ENCODE data around the gene COQ6.
A peak's percentile ranks its signal among the peaks of the same experiment; 100 is the strongest.
"Not testable (repeated sequence)": the region's sequence is repeated elsewhere in the genome, so short reads cannot be mapped to it uniquely, and the experiment has no call there.

Gene COQ6

GRCh38 chr14:73949752-73950734 is at the start of gene COQ6, which contains the start of gene FAM161B:
Gene COQ6, plus strand, starts transcription at chr14:73950302. Its CDS starts 31 bp downstream, at chr14:73950333.
Gene FAM161B, minus strand, starts transcription at chr14:73950094. Its CDS starts 68 bp downstream, at chr14:73950026.
- DNase-seq (ENCODE audit: low read depth): peak; percentile 85

GRCh38 chr14:73903028-73903427 is 47.1 kb upstream of the COQ6 start:
- no peak for DNase-seq (ENCODE audit: low read depth)

GRCh38 chr14:73909681-73910080 is 40.4 kb upstream of the COQ6 start:
- DNase-seq (ENCODE audit: low read depth): no peak

GRCh38 chr14:73913256-73913655 is 36.8 kb upstream of the COQ6 start:
- no peak for DNase-seq (ENCODE audit: low read depth)

GRCh38 chr14:73916324-73916723 is 33.8 kb upstream of the COQ6 start:
- DNase-seq (ENCODE audit: low read depth): no peak

- not testable (repeated sequence) for DNase-seq (ENCODE audit: low read depth)
Observed at GRCh38 chr14:73919457-73919856, 30.6 kb upstream of the COQ6 start.

GRCh38 chr14:73924337-73924736 is 25.8 kb upstream of the COQ6 start:
- no peak for DNase-seq (ENCODE audit: low read depth)

- DNase-seq (ENCODE audit: low read depth): no peak
Observed at GRCh38 chr14:73935666-73936065, 14.4 kb upstream of the COQ6 start.

- DNase-seq (ENCODE audit: low read depth): no peak
Observed at GRCh38 chr14:73936548-73936947, 13.6 kb upstream of the COQ6 start.

- DNase-seq (ENCODE audit: low read depth): no peak
Observed at GRCh38 chr14:73937012-73937411, 13.1 kb upstream of the COQ6 start.

- no peak for DNase-seq (ENCODE audit: low read depth)
Observed at GRCh38 chr14:73942180-73942579, 7.9 kb upstream of the COQ6 start.

- DNase-seq (ENCODE audit: low read depth): no peak
Observed at GRCh38 chr14:73943083-73943482, 7.0 kb upstream of the COQ6 start.

- no peak for DNase-seq (ENCODE audit: low read depth)
Observed at GRCh38 chr14:73944432-73945158, 5.5 kb upstream of the COQ6 start.

- DNase-seq (ENCODE audit: low read depth): no peak
Observed at GRCh38 chr14:73945159-73945670, 4.9 kb upstream of the COQ6 start.

GRCh38 chr14:73953731-73954130 is 3.6 kb downstream of the COQ6 start:
- no peak for DNase-seq (ENCODE audit: low read depth)

GRCh38 chr14:73955674-73956073 is 5.6 kb downstream of the COQ6 start:
- DNase-seq (ENCODE audit: low read depth): no peak

GRCh38 chr14:73958591-73958990 is 8.5 kb downstream of the COQ6 start:
- no peak for DNase-seq (ENCODE audit: low read depth)

GRCh38 chr14:73961192-73961591 is 11.1 kb downstream of the COQ6 start:
- DNase-seq (ENCODE audit: low read depth): no peak

- no peak for DNase-seq (ENCODE audit: low read depth)
Observed at GRCh38 chr14:73965216-73965615, 15.1 kb downstream of the COQ6 start.

- DNase-seq (ENCODE audit: low read depth): no peak
Observed at GRCh38 chr14:73968885-73969284, 18.8 kb downstream of the COQ6 start.

- DNase-seq (ENCODE audit: low read depth): no peak
Observed at GRCh38 chr14:73973497-73973896, 23.4 kb downstream of the COQ6 start.

- DNase-seq (ENCODE audit: low read depth): no peak
Observed at GRCh38 chr14:73976125-73976524, 26.0 kb downstream of the COQ6 start.

- no peak for DNase-seq (ENCODE audit: low read depth)
Observed at GRCh38 chr14:73977896-73978295, 27.8 kb downstream of the COQ6 start.

Measured in activated gamma-delta T cell treated with anti-CD3 and anti-CD28 coated beads, Interleukin-2, amount 50 U/mL, for 16 hours (primary cell).